Testis (tissue), 2 donors: ENCODE measurements around the gene ARMC6.

ENCODE experiments used
- POLR2A ChIP-seq: fragments of 450-650 bp; IDR thresholded peaks from one replicate; pipeline ENCODE4 v1.6.1; 2017; ENCODE audit warnings: antibody characterized with exemption, mild to moderate bottlenecking, moderate library complexity
- TF ChIP-seq, protein P1 (sequence below), 3 experiments: fragments of 450-650 bp in 2 of 3; fragments of 200-600 bp in 1 of 3; sonication (generic) in 1 of 3; IDR thresholded peaks; one replicate each; pipeline ENCODE4 v1.5.1; 2016 to 2019; ENCODE audit warnings: antibody characterized with exemption in 3 of 3, mild to moderate bottlenecking in 2 of 3, moderate library complexity in 1 of 3

DNA sequence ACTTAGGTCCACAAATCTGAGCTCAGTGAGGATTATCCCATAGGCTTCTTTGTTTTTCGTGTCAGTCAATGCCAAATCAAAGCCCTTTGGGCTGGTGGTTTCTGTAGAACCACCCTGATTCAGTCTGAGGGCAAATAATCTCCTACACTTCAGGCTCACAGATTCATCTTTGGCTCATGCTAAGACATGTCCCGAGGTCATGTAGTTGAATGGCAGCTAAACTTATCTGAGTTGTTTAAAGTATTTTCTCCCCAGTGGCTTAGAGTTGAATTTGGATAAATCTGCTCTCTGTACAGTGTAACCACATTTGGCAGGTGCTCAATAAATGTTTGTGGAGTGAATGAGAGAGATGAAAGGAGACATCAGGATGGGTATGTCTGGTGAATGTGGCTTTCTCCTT, 17.3 kb downstream of the ARMC6 start:
- TF ChIP-seq, protein P1, sequence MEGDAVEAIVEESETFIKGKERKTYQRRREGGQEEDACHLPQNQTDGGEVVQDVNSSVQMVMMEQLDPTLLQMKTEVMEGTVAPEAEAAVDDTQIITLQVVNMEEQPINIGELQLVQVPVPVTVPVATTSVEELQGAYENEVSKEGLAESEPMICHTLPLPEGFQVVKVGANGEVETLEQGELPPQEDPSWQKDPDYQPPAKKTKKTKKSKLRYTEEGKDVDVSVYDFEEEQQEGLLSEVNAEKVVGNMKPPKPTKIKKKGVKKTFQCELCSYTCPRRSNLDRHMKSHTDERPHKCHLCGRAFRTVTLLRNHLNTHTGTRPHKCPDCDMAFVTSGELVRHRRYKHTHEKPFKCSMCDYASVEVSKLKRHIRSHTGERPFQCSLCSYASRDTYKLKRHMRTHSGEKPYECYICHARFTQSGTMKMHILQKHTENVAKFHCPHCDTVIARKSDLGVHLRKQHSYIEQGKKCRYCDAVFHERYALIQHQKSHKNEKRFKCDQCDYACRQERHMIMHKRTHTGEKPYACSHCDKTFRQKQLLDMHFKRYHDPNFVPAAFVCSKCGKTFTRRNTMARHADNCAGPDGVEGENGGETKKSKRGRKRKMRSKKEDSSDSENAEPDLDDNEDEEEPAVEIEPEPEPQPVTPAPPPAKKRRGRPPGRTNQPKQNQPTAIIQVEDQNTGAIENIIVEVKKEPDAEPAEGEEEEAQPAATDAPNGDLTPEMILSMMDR (IDR thresholded peaks at IDR 0.05): no peak
- no peak for TF ChIP-seq POLR2A
